Measurements from ENCODE around the gene CTLA4. TPM values are rescaled to one million over a fixed set of nuclear protein-coding genes. Genes with fewer than 3 reads are reported as not detected.

The CTLA4 gene
- total and polyA plus RNA-seq, 2 of the 4 experiments (the other 2 are of a cell fraction), result not detected

DNA sequence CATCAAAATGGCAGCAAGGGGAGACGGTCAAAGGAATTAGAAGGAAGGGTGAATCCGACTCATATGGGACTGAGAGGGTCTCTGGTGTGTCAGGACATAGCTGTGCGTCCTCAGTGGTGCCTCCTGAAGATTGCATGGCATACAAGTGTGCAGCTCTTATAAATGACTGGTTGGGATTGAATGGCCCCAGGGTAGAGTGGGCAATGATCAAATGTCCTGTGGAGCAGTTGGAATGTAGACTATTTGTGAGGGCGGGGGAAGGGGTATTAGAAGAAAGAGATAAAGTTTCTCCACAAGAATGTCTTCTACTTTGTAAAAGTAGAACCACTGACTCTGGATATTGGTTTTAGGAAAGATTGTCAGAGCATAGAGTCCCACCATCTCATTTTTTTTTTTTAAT is 24.6 kb downstream of the CTLA4 start:
- Histone ChIP-seq H3K27ac (ENCODE audit: insufficient read depth, low read length) (no peak overlapping the region), H4K5ac (ENCODE audit: low read depth, low read length) (no peak overlapping the region), H3K4ac (ENCODE audit: low read depth, low read length) (no peak overlapping the region), H3K4me3 (ENCODE audit: insufficient read depth, low read depth, low read length) (no peak overlapping the region), H3K18ac (ENCODE audit: low read depth, low read length) (no peak overlapping the region), H3K4me1 (ENCODE audit: control insufficient read depth, insufficient read depth, low read length) (no peaks in the 10 kb centered on the region), H3K9ac (ENCODE audit: low read depth, low read length) (no peak overlapping the region), H2BK5ac (ENCODE audit: low read depth, low read length, poor library complexity, severe bottlenecking) (no peak overlapping the region), H2AK5ac (ENCODE audit: low read depth, low read length) (no peak overlapping the region), H4K8ac (ENCODE audit: low read depth in 2 of 2, low read length in 2 of 2) (no peak overlapping the region), H2AFZ (replicated peaks; ENCODE audit: low read length, poor library complexity) (no peak overlapping the region), H4K20me1 (ENCODE audit: insufficient read depth, low read length) (no peaks in the 10 kb centered on the region), H2BK20ac (ENCODE audit: low read depth, low read length) (no peak overlapping the region), H2BK120ac (ENCODE audit: low read depth, low read length) (no peak overlapping the region), H3K23ac (ENCODE audit: low read depth, low read length) (no peak overlapping the region), H3K56ac (ENCODE audit: extremely low read depth, insufficient read depth, low read length) (no peak overlapping the region), H2AK9ac (replicated peaks; ENCODE audit: low read depth, low read length, poor library complexity) (no peak overlapping the region), H3K4me2 (ENCODE audit: low read depth, low read length) (no peak overlapping the region), H3K9me3 (ENCODE audit: control insufficient read depth, insufficient read depth, low read length) (no peaks in the 10 kb centered on the region), H4K91ac (ENCODE audit: insufficient read depth, low read depth, low read length) (no peak overlapping the region), H2BK15ac (ENCODE audit: low read depth, low read length) (no peak overlapping the region), H3K27me3 (ENCODE audit: control insufficient read depth, insufficient read depth, low read length) (peaks cover 9% of the 10 kb centered on the region), H3K9me1 (ENCODE audit: insufficient read depth, low read length) (no peaks in the 10 kb centered on the region), H3K36me3 (ENCODE audit: control insufficient read depth, insufficient read depth, low read length) (no peaks in the 10 kb centered on the region), H3K79me1 (ENCODE audit: low read depth in 1 of 2, low read length in 2 of 2) (no peaks in the 10 kb centered on the region), H3K14ac (replicated peaks; ENCODE audit: low read depth, low read length) (no peak overlapping the region)
- TF ChIP-seq MXI1 (IDR thresholded peaks at IDR 0.05; ENCODE audit: borderline replicate concordance, low read depth, low read length) (no peak), RAD21 (IDR thresholded peaks at IDR 0.05; ENCODE audit: low read length) (no peak), NFE2L2 (IDR thresholded peaks at IDR 0.05; ENCODE audit: low read depth, low read length) (no peak), CHD1 (IDR thresholded peaks at IDR 0.05; ENCODE audit: low read depth, low read length) (no peak), FOS (IDR thresholded peaks at IDR 0.05; ENCODE audit: low read depth, low read length) (no peak), CEBPB (IDR thresholded peaks at IDR 0.05; ENCODE audit: low read depth, low read length) (no peak), SMC3 (IDR thresholded peaks at IDR 0.05; ENCODE audit: low read depth, low read length) (no peak), MAZ (IDR thresholded peaks at IDR 0.05; ENCODE audit: borderline replicate concordance, low read depth, low read length) (no peak), RCOR1 (IDR thresholded peaks at IDR 0.05; ENCODE audit: insufficient replicate concordance, low read length) (no peak)
- TF ChIP-seq, protein P1, sequence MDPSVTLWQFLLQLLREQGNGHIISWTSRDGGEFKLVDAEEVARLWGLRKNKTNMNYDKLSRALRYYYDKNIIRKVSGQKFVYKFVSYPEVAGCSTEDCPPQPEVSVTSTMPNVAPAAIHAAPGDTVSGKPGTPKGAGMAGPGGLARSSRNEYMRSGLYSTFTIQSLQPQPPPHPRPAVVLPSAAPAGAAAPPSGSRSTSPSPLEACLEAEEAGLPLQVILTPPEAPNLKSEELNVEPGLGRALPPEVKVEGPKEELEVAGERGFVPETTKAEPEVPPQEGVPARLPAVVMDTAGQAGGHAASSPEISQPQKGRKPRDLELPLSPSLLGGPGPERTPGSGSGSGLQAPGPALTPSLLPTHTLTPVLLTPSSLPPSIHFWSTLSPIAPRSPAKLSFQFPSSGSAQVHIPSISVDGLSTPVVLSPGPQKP (IDR thresholded peaks at IDR 0.05; ENCODE audit: borderline replicate concordance, low read depth, low read length), result no peak
- TF ChIP-seq, protein P2, sequence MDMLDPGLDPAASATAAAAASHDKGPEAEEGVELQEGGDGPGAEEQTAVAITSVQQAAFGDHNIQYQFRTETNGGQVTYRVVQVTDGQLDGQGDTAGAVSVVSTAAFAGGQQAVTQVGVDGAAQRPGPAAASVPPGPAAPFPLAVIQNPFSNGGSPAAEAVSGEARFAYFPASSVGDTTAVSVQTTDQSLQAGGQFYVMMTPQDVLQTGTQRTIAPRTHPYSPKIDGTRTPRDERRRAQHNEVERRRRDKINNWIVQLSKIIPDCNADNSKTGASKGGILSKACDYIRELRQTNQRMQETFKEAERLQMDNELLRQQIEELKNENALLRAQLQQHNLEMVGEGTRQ (IDR thresholded peaks at IDR 0.05; ENCODE audit: low read depth, low read length), result no peak
- ChIA-PET POLR2A (ENCODE audit: unreplicated experiment) (no interaction called here), CTCF (interaction anchor here (0.6 kb wide), 1 partner anchor 14 kb away, joined by 3 read pairs; no protein-coding TSS in a partner anchor)
- intact Hi-C loops (cut with micrococcal nuclease), result no loop called here
- no peak for DNase-seq
- no TSS peak for BruUV-seq (replicated peaks)
- in situ Hi-C loops (cut with MboI; ENCODE audit: low sequenced_read_pairs), result no loop called here
- 46% methylated on average over 2 of the region's 4 CpGs; no CpG with 5 or more reads in 1 of the 2 experiments for WGBS, 2 experiments (ENCODE audit: extremely low coverage in 2 of 2, insufficient read length in 1 of 2)
- no peak for ATAC-seq (ENCODE audit: low read depth)
- dilution Hi-C loops (cut with HindIII; ENCODE audit: low sequenced_read_pairs, unreplicated experiment), result no loop called here
